Measurements from ENCODE around the gene TNNT3.
"Not testable (repeated sequence)": the region's sequence is repeated elsewhere in the genome, so short reads cannot be mapped to it uniquely, and the experiment has no call there.

TNNT3 gene

DNA sequence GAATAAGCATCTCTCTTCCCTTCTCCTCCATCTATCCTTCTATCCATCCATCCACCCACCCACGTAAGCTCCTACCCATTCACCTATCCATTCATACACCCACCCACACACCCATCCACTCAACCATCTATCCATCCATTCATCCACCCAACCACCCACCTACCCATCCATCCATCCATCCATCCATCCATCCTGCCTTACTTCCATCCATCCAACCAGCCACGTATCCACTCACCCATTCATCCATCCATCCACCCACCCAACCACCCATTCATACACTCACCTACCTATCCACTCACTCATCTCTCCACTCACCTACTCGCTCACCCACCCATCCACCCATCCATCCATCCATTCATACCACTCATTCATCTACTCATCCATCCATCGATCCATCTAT, 13.2 kb downstream of the TNNT3 start:
- Mint-ChIP-seq H3K4me1 (peaks cover 5% of the 10 kb centered on the region), H3K36me3 (no peaks in the 10 kb centered on the region), H3K9me3 (no peaks in the 10 kb centered on the region), H3K27me3 (no peaks in the 10 kb centered on the region), H3K4me3 (no peak overlapping the region), H3K27ac (no peak overlapping the region)

DNA sequence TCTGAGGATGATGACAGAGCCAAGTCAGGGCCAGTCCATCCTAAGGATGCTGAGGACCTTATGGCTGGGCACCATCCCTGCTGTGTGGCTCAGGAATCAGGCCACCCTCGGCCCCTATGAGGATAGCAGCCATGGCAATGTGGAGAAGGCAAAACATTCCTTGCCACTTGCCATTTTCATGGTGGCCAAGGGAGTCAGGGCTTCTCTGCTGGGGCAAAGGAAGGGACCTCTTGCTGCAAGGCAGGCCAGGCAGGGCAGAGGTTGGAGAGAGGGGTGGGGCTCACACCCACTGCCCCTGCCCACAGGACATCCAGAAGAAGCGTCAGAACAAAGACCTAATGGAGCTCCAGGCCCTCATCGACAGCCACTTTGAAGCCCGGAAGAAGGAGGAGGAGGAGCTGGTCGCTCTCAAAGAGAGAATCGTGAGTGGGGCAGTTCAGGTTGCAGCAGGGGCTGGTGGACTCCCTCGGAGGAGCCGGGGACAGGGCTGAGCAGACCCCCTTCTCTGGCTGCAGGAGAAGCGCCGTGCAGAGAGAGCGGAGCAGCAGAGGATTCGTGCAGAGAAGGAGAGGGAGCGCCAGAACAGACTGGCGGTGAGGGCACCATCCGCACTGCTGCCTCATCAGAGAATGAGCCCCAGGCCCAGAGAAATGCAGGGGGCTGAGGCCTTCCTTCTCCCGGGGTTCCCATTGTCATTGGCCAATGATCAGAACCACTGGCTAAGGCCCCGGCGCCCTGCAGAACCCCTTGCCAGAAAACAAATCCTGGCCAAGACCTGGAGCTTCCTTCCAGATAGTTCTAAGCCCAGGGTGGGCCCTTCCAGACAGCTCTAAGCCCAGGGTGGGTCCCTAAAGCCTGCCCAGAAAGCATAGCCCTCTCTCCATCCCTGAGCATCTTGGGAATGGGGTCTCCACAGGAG, 14.2 kb downstream of the TNNT3 start:
- Mint-ChIP-seq H3K36me3 (no peaks in the 10 kb centered on the region), H3K9me3 (no peaks in the 10 kb centered on the region), H3K27ac (no peak overlapping the region), H3K4me3 (no peak overlapping the region), H3K27me3 (no peaks in the 10 kb centered on the region), H3K4me1 (peaks cover 5% of the 10 kb centered on the region)

DNA sequence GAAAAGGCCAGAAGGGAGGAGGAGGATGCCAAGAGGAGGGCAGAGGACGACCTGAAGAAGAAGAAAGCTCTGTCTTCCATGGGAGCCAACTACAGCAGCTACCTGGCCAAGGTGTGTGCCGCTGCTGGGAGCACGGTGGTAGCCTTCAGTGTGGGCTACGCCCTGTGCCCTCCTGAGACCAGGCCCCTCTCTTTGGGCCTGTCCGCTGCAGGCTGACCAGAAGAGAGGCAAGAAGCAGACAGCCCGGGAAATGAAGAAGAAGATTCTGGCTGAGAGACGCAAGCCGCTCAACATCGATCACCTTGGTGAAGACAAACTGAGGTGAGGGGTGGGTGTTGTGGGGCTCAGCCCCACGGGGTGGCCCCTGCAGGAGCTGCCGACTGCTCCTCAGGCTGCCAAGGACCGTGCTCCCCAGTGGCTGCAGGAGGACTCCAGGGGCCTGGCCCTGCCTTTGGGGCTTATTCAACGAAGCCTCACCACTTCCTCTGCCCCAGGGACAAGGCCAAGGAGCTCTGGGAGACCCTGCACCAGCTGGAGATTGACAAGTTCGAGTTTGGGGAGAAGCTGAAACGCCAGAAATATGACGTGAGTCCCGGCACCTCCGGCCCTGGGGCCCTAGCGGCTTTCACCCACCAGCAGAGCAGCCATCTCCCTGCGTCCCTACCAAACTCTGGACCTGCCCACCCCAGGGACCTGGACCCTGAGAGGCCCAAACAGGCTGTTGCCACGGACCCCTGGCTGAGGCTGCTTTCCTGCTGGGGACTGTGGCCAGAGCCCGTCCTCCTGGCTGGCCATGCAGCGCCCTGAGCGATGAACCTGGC, 15.0 kb downstream of the TNNT3 start:
- no peak overlapping the region for H3K4me3 Mint-ChIP-seq
- peaks cover 9% of the 10 kb centered on the region for H3K4me1 Mint-ChIP-seq
- no peaks in the 10 kb centered on the region for H3K27me3 Mint-ChIP-seq
- H3K27ac Mint-ChIP-seq: no peak overlapping the region
- no peaks in the 10 kb centered on the region for H3K9me3 Mint-ChIP-seq
- no peaks in the 10 kb centered on the region for H3K36me3 Mint-ChIP-seq

DNA sequence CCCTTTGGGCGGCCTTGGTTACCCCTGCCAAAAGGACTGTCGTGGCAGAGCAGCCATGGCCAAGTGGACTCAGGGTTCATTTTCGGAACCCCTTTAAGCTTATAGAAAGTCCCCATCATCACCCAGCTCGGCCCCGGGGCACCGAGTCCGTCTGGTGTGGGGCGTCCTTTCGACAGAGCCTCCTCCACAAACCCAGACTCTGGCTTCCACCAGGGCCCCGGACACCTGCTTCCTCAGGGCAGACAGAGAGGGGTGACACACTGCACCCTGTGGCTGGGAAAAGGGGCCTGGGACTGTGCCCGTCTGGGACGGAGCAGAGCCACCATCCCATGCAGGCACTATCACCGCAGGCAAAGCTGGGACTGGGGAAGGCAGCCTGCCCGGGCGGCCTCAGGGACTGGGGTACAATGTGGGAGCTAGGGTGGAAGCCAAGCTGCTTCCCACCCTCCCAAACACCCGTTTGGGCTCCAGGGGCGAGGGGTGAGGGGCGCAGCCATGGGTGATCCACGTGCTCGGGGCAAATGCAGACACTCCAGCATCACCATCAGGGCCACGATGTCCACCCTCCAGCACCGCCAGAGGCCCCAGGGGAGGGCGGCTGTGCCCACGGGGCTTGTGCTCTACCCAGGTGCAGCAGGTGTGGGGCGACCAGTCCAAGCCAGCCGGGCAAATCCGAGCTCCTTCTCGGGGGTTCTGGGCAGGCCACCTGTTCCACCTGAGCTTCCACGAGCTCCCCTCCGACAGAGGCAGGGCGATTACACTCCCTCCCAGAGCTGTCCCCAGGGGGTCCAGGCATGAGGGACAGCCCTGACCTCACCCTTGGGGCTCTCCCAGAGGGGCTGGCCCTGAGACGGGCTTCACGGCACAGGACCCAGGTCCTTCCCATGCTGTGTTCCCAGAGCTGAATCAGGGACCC, 15.9 kb downstream of the TNNT3 start:
- Mint-ChIP-seq H3K27ac (no peak overlapping the region), H3K4me1 (peaks cover 12% of the 10 kb centered on the region), H3K9me3 (no peaks in the 10 kb centered on the region), H3K4me3 (no peak overlapping the region), H3K27me3 (no peaks in the 10 kb centered on the region), H3K36me3 (no peaks in the 10 kb centered on the region)

DNA sequence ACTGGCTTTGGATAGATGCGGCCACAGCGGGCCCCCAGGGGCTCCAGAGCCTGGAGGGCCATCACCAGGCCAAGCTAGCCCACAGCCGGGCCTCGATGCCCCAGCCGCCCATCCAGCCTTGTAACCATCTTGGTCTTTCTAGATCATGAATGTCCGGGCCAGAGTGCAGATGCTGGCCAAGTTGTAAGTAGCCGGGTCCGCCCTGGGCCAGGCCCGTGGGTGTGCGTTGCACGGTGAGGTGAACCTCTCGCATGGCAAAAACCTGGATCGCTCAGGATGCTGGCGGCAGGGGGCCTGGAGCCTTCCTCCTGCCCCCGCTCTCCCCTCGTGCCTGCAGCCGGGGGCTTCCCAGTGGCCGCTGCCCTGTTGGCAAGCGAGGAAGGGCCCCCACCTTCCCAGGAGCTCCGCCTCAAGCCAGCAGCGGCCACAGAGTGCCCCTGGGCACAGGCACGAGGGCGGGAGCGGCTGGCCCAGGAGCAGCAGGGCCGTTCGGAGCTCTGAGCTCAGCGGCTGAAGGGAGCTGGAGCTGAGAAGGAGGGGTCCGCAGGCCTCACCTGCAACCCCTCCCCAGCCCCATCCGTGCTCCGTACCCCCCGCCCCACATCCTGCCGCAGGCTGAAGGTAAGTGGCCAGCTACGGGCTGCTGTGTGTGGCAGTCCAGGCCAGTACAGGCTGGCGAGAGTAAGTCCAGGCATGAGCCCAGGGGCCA, 16.7 kb downstream of the TNNT3 start:
- Mint-ChIP-seq H3K4me1 (peaks cover 10% of the 10 kb centered on the region), H3K27ac (no peak overlapping the region), H3K36me3 (no peaks in the 10 kb centered on the region), H3K27me3 (no peaks in the 10 kb centered on the region), H3K9me3 (no peaks in the 10 kb centered on the region), H3K4me3 (no peak overlapping the region)

DNA sequence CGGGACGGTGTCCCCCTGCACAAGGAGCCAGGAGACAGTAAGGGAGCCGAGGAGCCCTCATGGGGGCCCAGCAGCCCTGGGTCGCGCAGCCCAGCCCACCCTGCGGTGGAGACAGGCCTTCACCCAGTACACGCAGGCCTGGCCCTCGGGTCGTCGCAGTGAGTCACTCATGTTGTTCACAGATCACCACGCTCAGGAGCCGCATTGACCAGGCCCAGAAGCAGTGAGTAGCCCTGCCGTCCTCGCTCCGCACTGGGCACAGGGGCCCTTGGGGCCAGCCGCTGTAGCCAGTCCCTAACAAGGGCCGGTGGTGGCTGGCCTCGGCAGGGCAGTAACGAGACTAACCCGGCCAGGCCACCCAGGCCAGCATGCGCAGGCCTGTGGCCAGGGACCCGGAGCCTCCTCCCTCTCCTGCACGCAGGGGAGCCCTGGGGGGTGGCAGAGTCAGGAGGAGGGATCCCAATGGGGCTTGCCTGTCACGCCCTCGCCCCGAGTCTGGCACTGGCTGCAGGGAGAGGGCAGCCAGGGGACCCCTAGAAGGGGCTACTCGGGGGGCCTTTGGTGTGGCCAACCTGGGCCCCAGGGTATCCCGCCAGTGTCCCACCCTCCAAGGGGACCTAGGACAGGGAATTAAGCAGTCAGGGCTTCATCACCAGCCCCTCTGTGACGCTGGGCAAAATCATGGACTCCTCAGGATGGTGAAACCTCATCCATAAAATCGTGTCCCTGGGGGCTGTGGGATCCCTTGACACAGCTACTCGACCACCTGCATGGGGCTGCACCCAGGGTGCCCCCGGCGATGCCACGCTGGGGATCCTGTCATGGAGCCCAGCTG, 17.5 kb downstream of the TNNT3 start:
- Mint-ChIP-seq H3K36me3 (no peaks in the 10 kb centered on the region), H3K4me1 (peaks cover 10% of the 10 kb centered on the region), H3K27ac (no peak overlapping the region), H3K27me3 (no peaks in the 10 kb centered on the region), H3K9me3 (no peaks in the 10 kb centered on the region), H3K4me3 (no peak overlapping the region)

DNA sequence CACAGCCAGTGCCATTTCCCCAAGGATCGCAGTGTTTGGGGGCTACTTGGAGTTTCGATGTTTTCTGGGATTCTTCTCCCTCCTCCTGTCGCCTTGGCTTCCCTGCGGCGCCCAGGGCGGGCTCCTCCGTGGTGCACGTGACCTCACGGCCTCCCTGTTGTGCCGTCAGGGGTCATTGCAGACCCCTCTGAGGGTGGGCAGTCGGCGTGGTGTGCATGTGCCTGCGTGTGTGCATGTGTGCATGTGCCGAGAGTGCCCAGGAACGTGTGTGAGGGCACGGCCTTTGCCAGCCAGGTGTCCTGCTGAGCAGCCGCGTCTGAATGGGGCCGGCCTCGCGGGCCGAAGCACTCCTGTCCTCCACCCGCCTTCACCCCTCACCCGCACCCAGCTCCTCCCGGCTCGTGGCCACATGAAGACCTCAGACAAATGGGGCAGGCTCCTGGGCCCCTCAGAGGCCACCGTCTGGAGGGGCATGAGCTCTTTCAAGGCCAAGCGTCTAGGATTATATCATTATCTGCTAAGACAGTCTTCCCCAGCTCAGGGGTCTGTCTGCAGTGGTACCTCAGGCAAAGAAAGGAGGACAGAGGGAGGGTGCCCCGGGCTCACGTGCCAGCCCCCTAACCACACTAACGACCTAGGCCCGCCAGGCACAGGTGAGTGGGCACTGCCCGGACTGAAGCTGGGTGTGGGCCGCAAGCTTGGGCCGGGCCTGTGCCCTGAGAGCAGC, 18.3 kb downstream of the TNNT3 start:
- H3K9me3 Mint-ChIP-seq: no peaks in the 10 kb centered on the region
- H3K27ac Mint-ChIP-seq: no peak overlapping the region
- H3K27me3 Mint-ChIP-seq: no peaks in the 10 kb centered on the region
- no peak overlapping the region for H3K4me3 Mint-ChIP-seq
- peaks cover 10% of the 10 kb centered on the region for H3K4me1 Mint-ChIP-seq
- no peaks in the 10 kb centered on the region for H3K36me3 Mint-ChIP-seq

DNA sequence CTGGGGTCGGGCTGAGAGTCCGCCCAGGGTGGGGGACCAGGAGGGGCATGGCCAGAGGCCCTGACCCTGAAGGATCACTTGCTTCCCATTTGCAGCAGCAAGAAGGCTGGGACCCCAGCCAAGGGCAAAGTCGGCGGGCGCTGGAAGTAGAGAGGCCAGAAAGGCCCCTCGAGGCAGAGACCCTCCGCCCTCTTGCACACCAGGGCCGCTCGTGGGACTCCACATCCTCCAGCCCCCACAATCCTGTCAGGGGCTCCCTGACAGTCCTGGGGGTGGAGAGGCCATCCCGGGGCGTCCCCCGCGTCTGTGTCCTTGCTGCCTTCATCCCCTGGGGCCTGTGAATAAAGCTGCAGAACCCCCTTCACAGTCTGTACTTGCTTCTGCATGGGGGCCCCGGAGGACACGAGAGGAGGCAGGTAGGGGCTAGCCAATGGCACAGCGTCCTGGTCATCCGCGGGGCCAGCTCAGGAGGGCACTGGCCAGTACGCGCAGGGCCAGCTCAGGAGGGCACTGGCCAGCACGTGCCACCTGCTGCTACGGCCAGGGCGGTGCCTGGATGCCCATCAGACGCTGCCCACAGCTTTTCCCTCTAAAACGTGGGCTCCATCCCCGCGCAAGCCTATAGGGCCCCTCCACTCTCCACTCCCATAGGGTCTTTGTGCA, 19.0 kb downstream of the TNNT3 start:
- H3K27me3 Mint-ChIP-seq: no peaks in the 10 kb centered on the region
- no peak overlapping the region for H3K27ac Mint-ChIP-seq

DNA sequence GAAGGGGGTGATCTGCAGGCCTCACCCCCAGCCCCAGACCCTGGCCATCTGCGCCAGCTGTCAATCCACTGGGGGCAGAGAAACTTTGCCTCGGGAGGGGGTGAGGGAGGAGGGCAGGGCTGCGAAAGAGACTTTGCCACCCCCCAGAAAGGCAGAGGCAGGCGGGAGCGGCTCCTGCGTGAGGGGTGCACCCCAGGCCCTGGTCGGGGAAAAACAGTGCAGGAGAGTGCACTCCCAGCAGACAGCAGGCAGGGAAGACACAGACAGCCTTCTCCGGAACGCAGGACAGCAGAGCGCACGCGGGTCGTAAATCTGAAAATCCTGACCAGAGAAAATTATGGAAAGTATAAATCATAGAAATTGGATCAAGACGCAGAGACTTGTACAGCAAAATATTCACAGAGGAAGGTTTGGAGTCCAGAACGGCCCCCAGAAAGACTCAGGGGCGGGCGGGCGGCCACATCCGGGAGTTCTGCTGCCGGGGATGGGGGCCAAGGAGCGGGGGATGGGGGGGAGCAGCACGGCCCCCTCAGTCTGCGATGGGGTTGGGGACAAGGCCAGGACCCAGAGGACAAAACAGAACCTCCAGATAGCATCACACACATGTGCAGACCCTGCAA, 19.6 kb downstream of the TNNT3 start:
- Mint-ChIP-seq H3K4me1 (peaks cover 10% of the 10 kb centered on the region), H3K4me3 (no peak overlapping the region), H3K9me3 (no peaks in the 10 kb centered on the region), H3K36me3 (no peaks in the 10 kb centered on the region), H3K27me3 (no peaks in the 10 kb centered on the region), H3K27ac (no peak overlapping the region)

More for the DNA sequence above, 19.0 kb downstream of the TNNT3 start:
- Mint-ChIP-seq H3K36me3 (no peaks in the 10 kb centered on the region), H3K4me1 (peaks cover 10% of the 10 kb centered on the region), H3K4me3 (no peak overlapping the region), H3K9me3 (no peaks in the 10 kb centered on the region)

DNA sequence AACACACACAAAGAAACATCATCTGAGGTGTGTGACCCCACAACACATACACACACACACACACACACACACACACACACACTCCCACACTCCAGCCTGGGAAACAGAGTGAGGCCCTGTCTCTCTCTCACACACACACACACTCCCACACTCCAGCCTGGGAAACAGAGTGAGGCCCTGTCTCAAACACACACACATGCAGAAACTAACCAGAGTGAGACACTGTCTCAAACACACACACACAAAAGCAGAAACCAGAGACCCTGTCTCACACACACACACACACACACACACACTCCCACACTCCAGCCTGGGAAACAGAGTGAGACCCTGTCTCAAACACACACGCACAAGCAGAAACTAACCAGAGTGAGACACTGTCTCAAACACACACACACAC, 20.3 kb downstream of the TNNT3 start:
- not testable (repeated sequence) for H3K36me3 Mint-ChIP-seq, H3K9me3 Mint-ChIP-seq, H3K4me3 Mint-ChIP-seq, H3K4me1 Mint-ChIP-seq, H3K27me3 Mint-ChIP-seq
- peak overlapping the region; percentile 69 for H3K27ac Mint-ChIP-seq

DNA sequence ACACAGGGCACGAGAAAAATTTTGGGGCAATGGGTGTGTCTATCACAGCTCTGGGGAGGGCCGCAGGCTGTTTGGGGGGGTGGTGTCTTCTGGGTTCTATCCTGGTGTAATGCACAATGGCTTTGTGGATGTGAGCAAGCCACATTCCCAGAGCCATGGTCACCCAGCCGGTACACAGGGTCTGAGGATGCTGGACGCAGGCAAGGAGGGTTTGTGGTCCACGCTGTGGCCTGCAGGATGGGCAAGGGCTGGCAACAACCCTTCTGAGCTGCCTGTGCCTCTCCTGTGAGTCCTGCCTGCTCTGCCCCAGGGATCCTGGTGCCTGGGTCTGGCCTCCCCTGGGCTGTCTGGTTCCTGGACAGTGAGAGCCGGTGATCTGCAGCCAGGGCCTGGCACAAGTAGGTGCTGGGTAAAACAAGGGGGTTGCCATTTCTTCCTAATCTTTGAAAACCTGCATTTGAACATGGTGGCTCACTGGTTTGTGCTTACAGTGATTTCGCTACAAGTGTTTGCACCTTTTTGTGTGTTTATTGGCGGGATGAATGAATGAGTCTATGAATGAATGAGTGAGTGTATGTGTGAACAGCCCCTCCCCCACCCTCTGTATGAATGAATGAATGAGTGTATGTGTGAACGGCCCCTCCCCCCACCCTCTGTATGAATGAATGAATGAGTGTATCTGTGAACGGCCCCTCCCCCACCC, 23.2 kb downstream of the TNNT3 start:
- peaks cover 10% of the 10 kb centered on the region for H3K4me1 Mint-ChIP-seq
- peak overlapping the region; percentile 41 for H3K27ac Mint-ChIP-seq
- no peaks in the 10 kb centered on the region for H3K36me3 Mint-ChIP-seq
- H3K27me3 Mint-ChIP-seq: no peaks in the 10 kb centered on the region
- no peaks in the 10 kb centered on the region for H3K9me3 Mint-ChIP-seq
- H3K4me3 Mint-ChIP-seq: no peak overlapping the region

DNA sequence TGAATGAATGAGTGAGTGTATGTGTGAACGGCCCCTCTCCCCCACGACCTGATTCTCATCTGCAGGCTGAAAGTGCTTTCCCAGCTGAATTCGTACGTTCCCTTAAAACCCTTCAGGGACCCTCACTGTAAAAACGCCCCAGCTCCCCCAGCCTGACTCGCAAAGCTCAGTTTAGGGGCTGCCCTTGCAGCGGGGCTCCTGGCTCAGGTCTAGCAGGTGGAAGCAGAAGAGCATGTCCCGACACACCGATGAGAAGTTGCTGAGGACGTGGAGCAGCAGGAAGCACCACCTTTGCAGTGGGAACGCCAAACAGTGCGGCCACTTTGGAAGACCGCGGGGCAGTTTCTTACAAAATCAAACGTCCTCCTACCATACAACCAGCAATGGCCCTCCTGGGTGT, 24.1 kb downstream of the TNNT3 start:
- Mint-ChIP-seq H3K27ac (no peak overlapping the region), H3K36me3 (no peaks in the 10 kb centered on the region), H3K4me1 (peaks cover 10% of the 10 kb centered on the region), H3K27me3 (no peaks in the 10 kb centered on the region), H3K4me3 (no peak overlapping the region), H3K9me3 (no peaks in the 10 kb centered on the region)
